ENCODE results near the gene AIG1.

Gene AIG1

DNA sequence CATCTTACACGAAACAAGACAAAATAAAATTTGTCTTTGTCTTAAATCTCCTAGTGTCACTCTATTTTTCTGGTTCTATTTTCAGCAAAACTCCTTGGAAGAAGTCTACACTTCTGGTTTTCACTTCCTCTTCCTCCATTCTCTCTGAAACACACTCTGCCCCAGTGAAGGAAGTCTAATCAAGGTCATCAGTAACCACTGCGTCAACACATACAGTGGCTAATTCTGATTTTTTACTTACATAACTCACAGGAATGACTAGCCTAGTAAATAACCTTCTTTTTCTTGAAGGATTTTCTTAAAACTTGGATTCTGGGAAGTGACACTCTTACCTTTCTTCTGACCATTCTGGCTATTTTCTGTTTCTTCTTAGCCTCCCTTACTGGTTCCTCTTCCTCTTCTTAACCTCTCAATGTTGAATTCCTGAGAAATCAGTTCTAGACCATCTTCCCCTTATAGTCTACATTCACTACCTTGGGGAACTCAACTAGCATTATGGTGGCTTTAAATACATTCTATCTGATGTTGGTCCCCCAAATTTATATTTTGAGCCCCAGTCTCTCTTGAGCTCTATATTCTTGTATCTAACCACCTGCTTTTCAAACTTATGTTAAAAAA, 37.5 kb downstream of the AIG1 start:
- Histone ChIP-seq H3K27me3 (ENCODE audit: control insufficient read depth, insufficient read depth, low read length) (no peaks in the 10 kb centered on the region), H3K4me2 (ENCODE audit: low read length) (no peak overlapping the region), H3K36me3 (ENCODE audit: insufficient read depth, low read length) (no peaks in the 10 kb centered on the region), H3K4me1 (ENCODE audit: control insufficient read depth, insufficient read depth, low read length) (no peaks in the 10 kb centered on the region), H3K9ac (ENCODE audit: low read depth, low read length) (no peak overlapping the region), H3K9me3 (replicated peaks; ENCODE audit: low read length) (no peaks in the 10 kb centered on the region), H3K4me3 (ENCODE audit: low read length) (no peak overlapping the region)

DNA sequence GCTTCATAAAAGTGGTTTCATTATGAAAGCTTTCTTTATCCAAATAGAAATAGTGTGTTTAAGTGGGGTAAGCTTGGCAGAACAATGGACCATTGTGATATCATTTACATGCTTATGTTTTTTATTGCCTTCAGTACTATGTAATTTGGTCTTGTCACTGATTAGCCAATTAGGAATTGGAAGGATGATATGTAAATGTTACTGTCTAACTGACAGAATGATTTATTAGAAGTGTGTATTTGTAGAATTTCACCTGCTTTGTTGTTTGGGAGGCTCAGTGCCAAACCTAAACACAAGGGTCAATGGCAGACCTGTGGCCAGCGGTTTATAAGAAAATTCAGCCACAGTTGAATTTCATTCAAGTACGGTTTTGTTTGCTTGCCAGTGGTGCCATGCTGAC, 39.0 kb downstream of the AIG1 start:
- no peak overlapping the region for H3K4me2 ChIP-seq (ENCODE audit: low read length)
- no peaks in the 10 kb centered on the region for H3K27me3 ChIP-seq (ENCODE audit: control insufficient read depth, insufficient read depth, low read length)
- H3K9ac ChIP-seq (ENCODE audit: low read depth, low read length), result no peak overlapping the region
- H3K4me1 ChIP-seq (ENCODE audit: control insufficient read depth, insufficient read depth, low read length), result no peaks in the 10 kb centered on the region
- no peaks in the 10 kb centered on the region for H3K36me3 ChIP-seq (ENCODE audit: insufficient read depth, low read length)
- H3K9me3 ChIP-seq (replicated peaks; ENCODE audit: low read length), result no peaks in the 10 kb centered on the region
- no peak overlapping the region for H3K4me3 ChIP-seq (ENCODE audit: low read length)

DNA sequence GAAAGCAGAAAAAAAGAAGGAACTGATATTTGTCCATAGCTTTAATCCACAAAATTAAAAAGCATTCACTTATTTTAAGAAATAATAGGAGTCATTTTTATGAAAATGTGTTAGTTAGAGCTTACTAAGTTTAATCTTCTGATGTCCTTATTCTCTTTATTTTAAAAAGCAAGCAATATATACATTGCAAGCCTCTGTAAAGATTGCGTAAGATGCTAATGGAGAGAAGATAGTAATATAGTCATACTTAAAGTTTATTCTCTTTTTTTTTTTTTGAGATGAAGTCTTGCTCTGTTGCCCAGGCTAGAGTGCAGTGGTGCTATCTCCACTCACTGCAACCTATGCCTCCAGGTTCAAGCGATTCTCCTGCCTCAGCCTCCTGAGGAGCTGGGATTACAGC, 39.7 kb downstream of the AIG1 start:
- Histone ChIP-seq H3K9ac (ENCODE audit: low read depth, low read length) (no peak overlapping the region), H3K9me3 (replicated peaks; ENCODE audit: low read length) (no peaks in the 10 kb centered on the region), H3K4me2 (ENCODE audit: low read length) (no peak overlapping the region), H3K4me1 (ENCODE audit: control insufficient read depth, insufficient read depth, low read length) (no peaks in the 10 kb centered on the region), H3K4me3 (ENCODE audit: low read length) (no peak overlapping the region), H3K27me3 (ENCODE audit: control insufficient read depth, insufficient read depth, low read length) (no peaks in the 10 kb centered on the region), H3K36me3 (ENCODE audit: insufficient read depth, low read length) (no peaks in the 10 kb centered on the region)

DNA sequence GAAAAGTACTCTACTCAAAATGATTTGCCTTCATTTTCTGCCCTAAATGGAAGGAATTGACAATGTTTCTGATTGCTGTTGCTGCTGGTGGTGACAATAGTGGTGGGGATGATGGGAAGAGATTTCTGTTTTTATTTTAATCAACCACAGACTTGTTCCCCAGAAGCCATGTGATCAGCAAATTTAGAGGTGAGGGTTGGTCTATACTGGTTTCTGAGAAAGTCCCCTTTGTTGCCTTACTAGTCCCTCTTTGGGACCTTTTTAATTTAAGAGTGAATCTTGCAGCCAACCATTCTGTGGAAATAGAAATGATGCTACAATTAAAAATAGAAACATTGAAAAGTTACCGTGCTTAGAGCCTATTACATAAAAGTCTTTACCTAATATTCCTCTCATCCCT, 43.2 kb downstream of the AIG1 start:
- no peaks in the 10 kb centered on the region for H3K27me3 ChIP-seq (ENCODE audit: control insufficient read depth, insufficient read depth, low read length)
- no peak overlapping the region for H3K4me2 ChIP-seq (ENCODE audit: low read length)
- no peaks in the 10 kb centered on the region for H3K4me1 ChIP-seq (ENCODE audit: control insufficient read depth, insufficient read depth, low read length)
- H3K9me3 ChIP-seq (replicated peaks; ENCODE audit: low read length), result no peaks in the 10 kb centered on the region
- no peak overlapping the region for H3K4me3 ChIP-seq (ENCODE audit: low read length)
- H3K36me3 ChIP-seq (ENCODE audit: insufficient read depth, low read length), result no peaks in the 10 kb centered on the region
- no peak overlapping the region for H3K9ac ChIP-seq (ENCODE audit: low read depth, low read length)

DNA sequence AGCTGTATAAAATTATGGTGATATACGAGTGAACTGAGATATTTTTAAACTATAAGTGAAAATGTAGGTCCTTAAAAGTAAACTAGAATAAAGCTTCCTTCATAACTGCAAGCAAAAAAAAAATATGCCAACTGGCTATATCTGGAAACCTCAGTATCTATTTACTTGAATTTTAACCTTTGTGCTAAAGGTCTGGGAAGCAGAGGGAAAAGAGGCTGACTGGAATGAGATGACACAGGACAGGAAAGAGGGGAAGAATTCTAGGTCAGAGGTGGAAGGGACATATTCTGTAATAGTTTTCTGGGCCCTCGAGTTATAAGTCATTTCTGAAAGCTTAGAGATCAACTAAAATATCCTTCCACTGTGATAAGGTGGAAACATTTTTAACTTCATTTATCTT, 46.8 kb downstream of the AIG1 start:
- Histone ChIP-seq H3K9ac (ENCODE audit: low read depth, low read length) (no peak overlapping the region), H3K36me3 (ENCODE audit: insufficient read depth, low read length) (no peaks in the 10 kb centered on the region), H3K4me1 (ENCODE audit: control insufficient read depth, insufficient read depth, low read length) (peaks cover 13% of the 10 kb centered on the region), H3K4me3 (ENCODE audit: low read length) (no peak overlapping the region), H3K27me3 (ENCODE audit: control insufficient read depth, insufficient read depth, low read length) (no peaks in the 10 kb centered on the region), H3K4me2 (ENCODE audit: low read length) (no peak overlapping the region), H3K9me3 (replicated peaks; ENCODE audit: low read length) (no peaks in the 10 kb centered on the region)

DNA sequence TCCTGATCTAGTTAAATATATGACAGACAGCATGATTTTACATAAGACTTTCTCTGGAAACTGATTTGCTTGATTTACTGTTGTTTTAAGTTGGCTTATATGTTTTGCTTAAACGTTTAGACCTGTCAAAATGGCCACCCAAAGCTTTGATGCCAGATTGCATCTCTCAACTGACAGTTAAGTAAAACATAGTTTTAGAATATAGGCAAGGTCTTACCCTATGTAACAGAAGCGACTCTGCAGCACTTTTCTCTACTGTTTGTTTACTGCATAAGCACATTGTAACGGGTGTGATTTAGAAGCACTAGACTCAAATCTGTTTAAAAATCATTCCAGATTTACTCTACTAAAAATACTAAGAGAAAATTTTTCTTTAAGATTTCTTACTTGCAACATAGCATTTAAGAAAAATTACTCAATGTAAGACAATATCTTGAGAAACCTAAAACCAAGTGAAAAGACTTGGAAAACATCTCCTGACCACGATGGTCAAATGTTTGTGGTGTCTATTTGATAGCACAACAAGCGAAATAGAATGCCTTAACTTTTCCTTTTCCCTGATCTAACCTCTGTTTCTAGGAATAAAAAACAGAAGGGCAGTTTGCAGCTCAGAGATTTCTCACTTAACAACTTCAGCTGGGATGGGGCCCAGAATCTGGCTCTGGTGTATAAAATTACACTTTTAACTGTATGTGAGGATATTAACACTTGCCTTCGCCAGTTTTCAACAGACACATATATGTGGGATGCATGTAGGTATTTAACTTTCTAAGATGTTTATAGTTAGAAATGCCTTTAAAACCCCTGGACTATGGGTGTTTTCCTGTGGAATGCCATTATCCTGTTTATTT, 47.4 kb downstream of the AIG1 start:
- H3K36me3 ChIP-seq (ENCODE audit: insufficient read depth, low read length), result no peaks in the 10 kb centered on the region
- H3K4me1 ChIP-seq (ENCODE audit: control insufficient read depth, insufficient read depth, low read length), result peaks cover 13% of the 10 kb centered on the region
- no peak overlapping the region for H3K4me2 ChIP-seq (ENCODE audit: low read length)
- no peak overlapping the region for H3K4me3 ChIP-seq (ENCODE audit: low read length)
- no peaks in the 10 kb centered on the region for H3K27me3 ChIP-seq (ENCODE audit: control insufficient read depth, insufficient read depth, low read length)
- H3K9me3 ChIP-seq (replicated peaks; ENCODE audit: low read length), result no peaks in the 10 kb centered on the region
- no peak overlapping the region for H3K9ac ChIP-seq (ENCODE audit: low read depth, low read length)

DNA sequence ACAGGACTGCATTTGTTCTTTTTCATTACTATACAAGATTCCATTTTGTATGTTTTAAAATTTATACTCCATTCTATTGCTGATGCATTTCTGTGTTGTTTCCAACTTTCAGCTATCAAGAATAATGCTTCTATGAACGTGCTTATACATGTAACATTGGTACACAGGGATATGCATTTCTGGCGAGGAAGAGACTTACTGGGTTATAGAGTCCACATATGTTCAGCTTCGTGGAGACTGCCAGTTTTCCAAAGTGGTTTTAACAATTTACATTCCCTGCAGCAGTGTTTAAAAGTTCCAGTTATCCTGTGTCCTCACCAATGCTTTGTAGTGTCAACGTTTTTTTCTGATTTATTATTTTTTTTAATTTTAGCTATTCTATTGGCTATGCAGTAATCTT, 48.5 kb downstream of the AIG1 start:
- H3K4me1 ChIP-seq (ENCODE audit: control insufficient read depth, insufficient read depth, low read length), result peaks cover 13% of the 10 kb centered on the region
- no peaks in the 10 kb centered on the region for H3K9me3 ChIP-seq (replicated peaks; ENCODE audit: low read length)
- no peaks in the 10 kb centered on the region for H3K27me3 ChIP-seq (ENCODE audit: control insufficient read depth, insufficient read depth, low read length)
- no peak overlapping the region for H3K4me3 ChIP-seq (ENCODE audit: low read length)
- no peak overlapping the region for H3K4me2 ChIP-seq (ENCODE audit: low read length)
- no peaks in the 10 kb centered on the region for H3K36me3 ChIP-seq (ENCODE audit: insufficient read depth, low read length)
- no peak overlapping the region for H3K9ac ChIP-seq (ENCODE audit: low read depth, low read length)

DNA sequence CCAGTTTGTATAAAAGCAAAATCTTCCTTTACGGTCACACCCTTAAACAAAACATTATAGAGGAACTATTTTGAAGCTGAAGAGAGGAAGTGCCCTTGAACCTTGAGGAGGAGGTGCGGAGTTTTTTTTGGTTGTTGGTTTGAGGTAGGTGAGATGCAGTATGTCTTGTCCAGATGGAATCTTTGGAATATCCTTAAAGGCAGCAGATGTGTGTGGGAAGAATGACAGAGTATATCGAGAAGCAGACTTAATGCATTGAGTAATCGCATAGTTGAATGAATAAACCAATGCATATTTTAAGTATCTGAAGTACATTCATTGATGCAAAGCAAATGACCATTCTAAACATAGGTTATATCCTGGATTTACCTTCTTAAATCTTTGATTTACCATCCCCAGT, 49.9 kb downstream of the AIG1 start:
- Histone ChIP-seq H3K9ac (ENCODE audit: low read depth, low read length) (no peak overlapping the region), H3K27me3 (ENCODE audit: control insufficient read depth, insufficient read depth, low read length) (no peaks in the 10 kb centered on the region), H3K4me1 (ENCODE audit: control insufficient read depth, insufficient read depth, low read length) (peaks cover 13% of the 10 kb centered on the region), H3K36me3 (ENCODE audit: insufficient read depth, low read length) (no peaks in the 10 kb centered on the region), H3K4me2 (ENCODE audit: low read length) (no peak overlapping the region), H3K4me3 (ENCODE audit: low read length) (no peak overlapping the region), H3K9me3 (replicated peaks; ENCODE audit: low read length) (no peaks in the 10 kb centered on the region)

DNA sequence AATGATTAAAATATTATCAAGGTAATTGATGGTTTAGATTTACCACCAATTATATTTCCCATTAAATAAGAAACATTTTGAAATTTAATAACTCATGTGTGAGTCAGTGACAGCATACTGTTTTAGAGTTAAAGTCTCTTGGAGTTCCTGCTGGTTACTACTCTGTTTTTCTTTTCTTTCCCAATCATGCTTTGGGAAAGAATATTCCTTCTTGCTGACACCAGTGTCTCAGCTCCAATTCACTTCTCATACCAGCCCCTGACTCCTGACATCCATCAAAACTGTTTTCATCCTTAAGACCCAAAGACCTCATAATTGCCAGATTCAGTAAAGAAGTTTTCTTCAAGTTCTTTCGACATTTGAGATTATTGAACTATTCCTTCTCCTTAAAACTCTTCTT, 50.3 kb downstream of the AIG1 start:
- H3K4me1 ChIP-seq (ENCODE audit: control insufficient read depth, insufficient read depth, low read length), result peaks cover 13% of the 10 kb centered on the region
- H3K4me2 ChIP-seq (ENCODE audit: low read length), result no peak overlapping the region
- H3K27me3 ChIP-seq (ENCODE audit: control insufficient read depth, insufficient read depth, low read length), result no peaks in the 10 kb centered on the region
- no peak overlapping the region for H3K9ac ChIP-seq (ENCODE audit: low read depth, low read length)
- no peak overlapping the region for H3K4me3 ChIP-seq (ENCODE audit: low read length)
- H3K9me3 ChIP-seq (replicated peaks; ENCODE audit: low read length), result no peaks in the 10 kb centered on the region
- no peaks in the 10 kb centered on the region for H3K36me3 ChIP-seq (ENCODE audit: insufficient read depth, low read length)

DNA sequence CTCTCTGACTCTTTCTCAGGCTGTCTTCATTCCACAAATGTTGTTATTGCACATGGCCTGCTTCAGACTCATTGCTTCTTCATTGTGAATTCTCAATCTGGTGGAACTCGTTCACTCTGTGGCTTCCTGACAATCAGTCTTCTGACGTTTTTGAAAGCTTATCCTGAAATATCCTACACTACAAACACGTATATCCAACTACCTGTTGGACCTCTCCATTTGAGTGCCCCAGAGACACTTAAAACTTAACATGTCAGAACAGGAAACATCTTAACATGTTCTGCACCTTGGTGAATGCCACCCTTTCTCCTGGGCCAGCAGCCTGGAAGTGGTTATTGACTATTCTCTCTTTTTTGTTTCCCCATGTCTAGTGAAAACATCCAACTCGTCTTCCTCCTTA, 50.8 kb downstream of the AIG1 start:
- Histone ChIP-seq H3K36me3 (ENCODE audit: insufficient read depth, low read length) (no peaks in the 10 kb centered on the region), H3K4me2 (ENCODE audit: low read length) (no peak overlapping the region), H3K4me3 (ENCODE audit: low read length) (no peak overlapping the region), H3K9ac (ENCODE audit: low read depth, low read length) (no peak overlapping the region), H3K9me3 (replicated peaks; ENCODE audit: low read length) (no peaks in the 10 kb centered on the region), H3K4me1 (ENCODE audit: control insufficient read depth, insufficient read depth, low read length) (peaks cover 13% of the 10 kb centered on the region), H3K27me3 (ENCODE audit: control insufficient read depth, insufficient read depth, low read length) (no peaks in the 10 kb centered on the region)

DNA sequence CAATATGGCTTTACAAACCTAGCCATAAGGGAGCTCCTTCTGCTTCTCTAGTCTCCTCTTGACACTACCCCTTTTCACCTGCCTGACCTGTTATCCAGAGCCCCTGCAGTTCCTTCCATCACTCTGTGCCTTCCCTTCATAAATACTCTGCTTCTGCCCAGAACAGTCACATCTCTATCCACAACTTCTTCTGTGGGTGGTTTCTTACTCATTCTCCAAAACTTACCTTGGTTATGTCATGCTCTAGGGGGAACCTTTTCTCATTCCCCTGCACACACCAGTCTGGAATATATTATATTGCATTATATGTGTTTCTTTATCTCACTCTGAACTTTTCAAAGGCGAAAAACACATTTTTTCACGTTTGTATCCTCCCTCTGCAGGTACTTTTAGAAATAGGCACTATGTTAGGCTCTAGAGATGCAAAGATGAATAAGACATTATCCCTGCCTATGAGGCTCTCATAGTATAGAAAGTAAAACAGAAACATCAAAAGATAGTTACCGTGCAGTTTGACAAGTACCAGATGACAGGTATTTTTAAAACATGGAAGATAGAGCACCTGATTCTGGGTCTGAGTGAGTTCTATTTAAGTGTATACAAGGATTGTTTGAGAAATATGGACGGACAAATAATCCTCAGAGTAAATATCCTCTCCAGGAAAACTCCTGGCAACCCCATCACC, 51.5 kb downstream of the AIG1 start:
- Histone ChIP-seq H3K4me2 (ENCODE audit: low read length) (no peak overlapping the region), H3K4me1 (ENCODE audit: control insufficient read depth, insufficient read depth, low read length) (peaks cover 13% of the 10 kb centered on the region), H3K27me3 (ENCODE audit: control insufficient read depth, insufficient read depth, low read length) (no peaks in the 10 kb centered on the region), H3K9me3 (replicated peaks; ENCODE audit: low read length) (no peaks in the 10 kb centered on the region), H3K9ac (ENCODE audit: low read depth, low read length) (no peak overlapping the region), H3K36me3 (ENCODE audit: insufficient read depth, low read length) (no peaks in the 10 kb centered on the region), H3K4me3 (ENCODE audit: low read length) (no peak overlapping the region)

All from skeletal muscle satellite cell (primary cell).